OCI-LY3 (cell line): ENCODE data around the gene ILRUN.

Source experiments
- H2AFZ ChIP-seq: fragments of 200-600, 300-600 bp; shearing (Covaris generic); 2 replicates; pipeline ENCODE4 v1.6.0; 2014; ENCODE audit warnings: antibody characterized with exemption, low read depth, low read length
- H3K27ac ChIP-seq: fragments of 200-600, 300-600 bp; sonication (generic); 2 replicates; pipeline ENCODE4 v1.5.1; 2014; ENCODE audit warnings: mild to moderate bottlenecking, low read length, moderate library complexity, mixed read lengths
- H3K27me3 ChIP-seq: fragments of 200-600, 300-600 bp; sonication (generic); 2 replicates; pipeline ENCODE4 v1.6.1; 2014; ENCODE audit warnings: low read depth, low read length, mixed read lengths
- H3K36me3 ChIP-seq: fragments of 200-600, 300-600 bp; sonication (generic); replicated peaks from 2 replicates; pipeline ENCODE3; 2014; ENCODE audit warnings: low read depth, low read length, mixed read lengths
- H3K4me1 ChIP-seq: fragments of 300-600, 200-600 bp; sonication (generic); 2 replicates; pipeline ENCODE4 v1.6.1; 2014; ENCODE audit warnings: low read length, mixed read lengths
- H3K4me2 ChIP-seq: fragments of 200-600, 300-600 bp; sonication (generic); 2 replicates; pipeline ENCODE4 v1.6.1; 2014; ENCODE audit warnings: low read length, mixed read lengths
- H3K4me3 ChIP-seq: fragments of 300-600, 200-600 bp; sonication (generic); 2 replicates; pipeline ENCODE4 v1.5.1; 2014; ENCODE audit warnings: antibody characterized with exemption, mild to moderate bottlenecking, low read length, moderate library complexity
- H3K79me2 ChIP-seq: fragments of 300-600, 200-600 bp; shearing (Covaris generic); 2 replicates; pipeline ENCODE4 v1.6.1; 2014; ENCODE audit warnings: mild to moderate bottlenecking, low read length, mixed read lengths
- H3K9ac ChIP-seq: fragments of 300-600, 200-600 bp; shearing (Covaris generic); 2 replicates; pipeline ENCODE4 v1.6.0; 2014; ENCODE audit warnings: mild to moderate bottlenecking, low read length, moderate library complexity
- H3K9me3 ChIP-seq: fragments of 200-600, 300-600 bp; shearing (Covaris generic); 2 replicates; pipeline ENCODE4 v1.6.1; 2014; ENCODE audit warnings: low read length, mixed read lengths; ENCODE audit not compliant: insufficient read depth
- H4K20me1 ChIP-seq: fragments of 200-600, 300-600 bp; sonication (generic); 2 replicates; pipeline ENCODE4 v1.6.1; 2016; ENCODE audit warnings: low read length, mixed read lengths; ENCODE audit not compliant: insufficient read depth
- EZH2phosphoT487 ChIP-seq: fragments of 200-600 bp; shearing (Covaris generic); IDR thresholded peaks from 2 replicates; pipeline ENCODE4 v1.6.1; 2018; ENCODE audit warnings: antibody characterized with exemption, mixed run types, low read depth
- TF ChIP-seq, protein P1 (sequence below): fragments of 200-600, 300-600 bp; sonication (generic); IDR thresholded peaks from 2 replicates; pipeline ENCODE4 v1.5.1; 2014; ENCODE audit warnings: antibody characterized with exemption, low read length, low read depth

Gene ILRUN

DNA sequence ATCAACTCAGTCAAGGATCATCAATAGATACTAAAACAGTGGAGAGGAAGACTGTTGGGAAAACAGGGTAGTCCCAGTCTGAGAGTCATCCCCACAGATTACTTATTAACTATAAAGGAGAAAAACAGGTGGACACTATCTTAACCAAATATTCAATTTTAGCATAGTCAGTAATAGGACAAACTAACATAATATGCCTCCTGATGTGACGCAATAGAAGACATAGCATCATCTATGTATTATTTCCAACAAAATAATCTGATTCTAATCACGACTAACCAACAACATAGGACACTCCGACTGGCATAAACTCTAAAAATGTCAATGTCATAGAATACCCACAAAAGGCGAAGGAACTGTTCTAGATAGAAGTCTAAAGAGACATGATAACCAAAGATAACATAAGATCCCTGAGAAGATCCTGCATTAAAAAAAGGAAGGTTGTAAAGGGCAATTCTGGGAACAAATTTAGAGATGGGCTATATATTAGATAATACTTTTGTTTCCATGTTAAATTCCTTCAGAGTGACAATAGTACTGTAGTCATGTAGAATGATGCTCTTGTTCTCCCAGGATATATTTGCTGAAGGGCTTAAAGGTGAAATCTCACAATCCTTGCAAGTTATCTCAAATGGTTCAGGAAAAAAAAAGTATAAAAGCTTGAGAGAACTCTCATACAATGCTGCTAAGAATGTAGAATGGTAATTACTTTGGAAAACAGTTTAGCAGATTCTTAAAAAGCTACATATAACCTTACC is 28.9 kb downstream of the ILRUN start:
- Histone ChIP-seq H4K20me1 (no peaks in the 10 kb centered on the region), H3K9ac (no peak overlapping the region), H2AFZ (no peak overlapping the region), H3K4me1 (peaks cover 44% of the 10 kb centered on the region), H3K36me3 (peaks cover 4% of the 10 kb centered on the region), H3K4me3 (no peak overlapping the region), H3K27ac (no peak overlapping the region), H3K79me2 (peaks cover 98% of the 10 kb centered on the region), H3K9me3 (no peaks in the 10 kb centered on the region), H3K27me3 (no peaks in the 10 kb centered on the region), H3K4me2 (no peak overlapping the region)
- TF ChIP-seq, protein P1, sequence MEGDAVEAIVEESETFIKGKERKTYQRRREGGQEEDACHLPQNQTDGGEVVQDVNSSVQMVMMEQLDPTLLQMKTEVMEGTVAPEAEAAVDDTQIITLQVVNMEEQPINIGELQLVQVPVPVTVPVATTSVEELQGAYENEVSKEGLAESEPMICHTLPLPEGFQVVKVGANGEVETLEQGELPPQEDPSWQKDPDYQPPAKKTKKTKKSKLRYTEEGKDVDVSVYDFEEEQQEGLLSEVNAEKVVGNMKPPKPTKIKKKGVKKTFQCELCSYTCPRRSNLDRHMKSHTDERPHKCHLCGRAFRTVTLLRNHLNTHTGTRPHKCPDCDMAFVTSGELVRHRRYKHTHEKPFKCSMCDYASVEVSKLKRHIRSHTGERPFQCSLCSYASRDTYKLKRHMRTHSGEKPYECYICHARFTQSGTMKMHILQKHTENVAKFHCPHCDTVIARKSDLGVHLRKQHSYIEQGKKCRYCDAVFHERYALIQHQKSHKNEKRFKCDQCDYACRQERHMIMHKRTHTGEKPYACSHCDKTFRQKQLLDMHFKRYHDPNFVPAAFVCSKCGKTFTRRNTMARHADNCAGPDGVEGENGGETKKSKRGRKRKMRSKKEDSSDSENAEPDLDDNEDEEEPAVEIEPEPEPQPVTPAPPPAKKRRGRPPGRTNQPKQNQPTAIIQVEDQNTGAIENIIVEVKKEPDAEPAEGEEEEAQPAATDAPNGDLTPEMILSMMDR = no peak
- no peak for TF ChIP-seq EZH2phosphoT487

DNA sequence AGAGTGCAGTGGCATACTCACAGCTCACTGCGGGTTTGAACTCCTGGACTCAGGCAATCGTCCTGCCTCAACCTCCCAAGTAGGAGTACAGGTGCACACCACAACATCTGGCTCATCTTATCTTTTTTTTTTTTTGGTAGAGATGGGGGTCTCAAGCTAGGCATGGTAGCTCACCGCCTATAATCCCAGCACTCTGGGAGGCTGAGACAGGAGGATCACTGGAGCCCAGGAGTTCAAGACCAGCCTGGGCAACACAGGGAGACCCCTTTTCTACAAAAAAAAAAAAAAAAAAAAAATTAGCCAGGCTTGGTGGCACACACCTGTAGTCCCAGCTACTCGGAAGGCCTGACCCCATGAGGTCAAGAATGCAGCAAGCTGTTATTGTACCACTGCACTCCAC is 31.5 kb downstream of the ILRUN start:
- Histone ChIP-seq H3K79me2 (peaks cover 93% of the 10 kb centered on the region), H4K20me1 (no peaks in the 10 kb centered on the region), H3K4me1 (peaks cover 46% of the 10 kb centered on the region), H3K27me3 (no peaks in the 10 kb centered on the region), H3K9me3 (no peaks in the 10 kb centered on the region), H3K4me3 (no peak overlapping the region), H3K27ac (peak overlapping the region; percentile 82), H3K4me2 (no peak overlapping the region), H3K9ac (no peak overlapping the region), H3K36me3 (peaks cover 14% of the 10 kb centered on the region), H2AFZ (no peak overlapping the region)
- no peak for TF ChIP-seq EZH2phosphoT487
- TF ChIP-seq, protein P1 = no peak

DNA sequence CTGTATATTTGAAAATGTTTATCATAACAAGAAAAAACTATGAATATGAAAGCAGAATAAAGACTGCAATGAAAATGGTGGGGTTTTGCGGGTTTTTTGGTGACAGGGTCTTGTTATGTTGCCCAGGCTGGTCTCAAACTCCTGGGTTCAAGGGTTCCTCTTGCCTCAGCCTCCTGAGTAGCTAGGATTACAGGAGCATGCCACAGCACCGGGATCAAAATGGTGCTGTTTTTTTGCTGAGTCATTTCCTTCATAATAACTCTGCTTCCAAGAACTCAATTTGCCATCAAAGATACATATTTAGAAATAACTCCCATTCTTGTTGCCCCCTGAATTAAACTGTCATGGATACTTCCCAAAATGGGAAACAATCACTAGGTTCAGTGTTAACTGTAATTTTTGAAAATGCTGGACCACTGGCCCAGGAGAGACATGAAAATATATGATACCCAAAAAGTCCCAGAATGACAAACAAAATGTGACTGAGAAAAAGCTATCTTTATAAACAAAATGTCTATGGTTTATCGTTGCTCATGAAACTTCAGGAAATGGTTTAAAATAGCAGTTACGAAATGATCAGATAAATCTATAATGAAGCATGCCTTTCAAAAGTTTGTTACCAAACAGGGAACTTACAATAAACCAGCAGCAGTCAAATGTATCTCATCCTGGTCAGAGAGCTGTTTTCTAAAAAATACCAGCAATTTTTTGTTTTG is 32.2 kb downstream of the ILRUN start:
- Histone ChIP-seq H3K27me3 (no peaks in the 10 kb centered on the region), H3K4me1 (peaks cover 50% of the 10 kb centered on the region), H3K36me3 (peaks cover 14% of the 10 kb centered on the region), H2AFZ (no peak overlapping the region), H3K9me3 (no peaks in the 10 kb centered on the region), H3K4me3 (no peak overlapping the region), H3K9ac (no peak overlapping the region; the same call in 1 of the 2 replicates), H3K27ac (peak overlapping the region; percentile 82), H4K20me1 (no peaks in the 10 kb centered on the region), H3K4me2 (peak overlapping the region; percentile 38), H3K79me2 (peaks cover 93% of the 10 kb centered on the region)
- TF ChIP-seq, protein P1 = no peak
- TF ChIP-seq EZH2phosphoT487 = no peak

DNA sequence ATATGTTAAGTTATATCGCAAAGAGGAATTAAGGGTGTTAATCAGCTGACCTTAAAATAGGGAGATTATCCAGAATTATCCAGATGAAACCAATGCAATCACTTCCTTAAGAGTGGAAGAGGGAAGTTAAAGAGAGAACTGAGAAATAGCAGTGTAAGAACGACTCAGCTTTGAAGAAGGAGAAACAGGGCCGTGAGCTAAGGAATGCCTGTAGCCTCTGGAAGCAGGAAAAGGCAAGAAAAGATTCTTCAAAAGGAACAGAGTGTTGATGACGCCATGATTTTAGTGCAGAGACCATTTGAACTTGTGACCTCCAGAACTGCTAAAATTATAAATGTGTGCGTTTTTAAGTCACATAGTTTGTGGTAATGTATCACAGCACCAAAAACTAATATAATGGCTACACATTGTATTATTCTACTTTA is 32.7 kb downstream of the ILRUN start:
- TF ChIP-seq, protein P1 = no peak
- no peak for TF ChIP-seq EZH2phosphoT487
- H3K79me2 ChIP-seq = peaks cover 93% of the 10 kb centered on the region
- H3K4me1 ChIP-seq = peaks cover 56% of the 10 kb centered on the region
- peaks cover 14% of the 10 kb centered on the region for H3K36me3 ChIP-seq
- no peaks in the 10 kb centered on the region for H3K27me3 ChIP-seq
- H3K9ac ChIP-seq = no peak overlapping the region; the same call in 1 of the 2 replicates
- no peak overlapping the region for H3K4me3 ChIP-seq
- no peaks in the 10 kb centered on the region for H4K20me1 ChIP-seq
- H3K9me3 ChIP-seq = no peaks in the 10 kb centered on the region
- peak overlapping the region; percentile 38 for H3K4me2 ChIP-seq
- no peak overlapping the region for H2AFZ ChIP-seq
- peak overlapping the region; percentile 82 for H3K27ac ChIP-seq
